Measurements from ENCODE around the gene SMYD3. TPM values are rescaled to one million over a fixed set of nuclear protein-coding genes. Genes with fewer than 3 reads are reported as not detected.

Gene SMYD3
- total and polyA plus RNA-seq, 2 donors (not counting 3 experiments of a cell fraction or from before 2014, with no cell fraction given), result 16.0 to 32.1 TPM

DNA sequence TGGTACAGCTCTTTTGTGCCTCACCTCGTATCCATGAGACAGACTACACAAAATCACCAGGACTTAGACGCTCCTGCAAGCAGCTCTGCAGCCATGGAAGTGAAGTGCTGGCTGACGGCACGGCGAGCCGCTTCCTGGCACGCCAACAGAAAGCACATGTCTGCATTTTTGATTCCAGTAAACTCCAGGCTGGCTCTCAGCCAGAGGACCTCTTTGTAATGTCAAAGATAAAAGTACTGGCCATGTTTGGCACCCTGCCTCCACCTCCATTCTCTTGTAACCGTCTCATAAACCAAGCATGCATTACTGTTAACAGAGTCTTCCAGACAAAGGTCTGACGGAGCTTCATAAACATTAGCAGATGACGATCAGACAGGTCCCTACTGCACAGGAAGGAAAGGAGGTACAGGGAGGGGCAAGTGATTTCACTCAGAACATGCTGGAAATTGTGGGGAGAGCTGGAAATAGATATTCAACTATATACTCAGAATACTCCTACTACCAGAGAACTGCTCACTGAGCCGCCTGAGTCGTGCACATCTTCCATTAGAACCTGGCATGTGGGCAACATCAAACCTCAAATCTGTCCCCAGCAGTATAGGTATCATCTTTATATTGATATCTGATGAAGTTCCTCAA, 632.0 kb downstream of the SMYD3 start:
- FAIRE-seq (peak; percentile 98), DNase-seq (ENCODE audit: low read depth, low spot score) (peak; percentile 95)
- H3K9ac ChIP-seq (replicated peaks; ENCODE audit: extremely low read depth, insufficient read depth, low read length), result peak overlapping the region; percentile 35
- H4K20me1 ChIP-seq (replicated peaks; ENCODE audit: control insufficient read depth, extremely low read depth, insufficient read depth, low read length), result no peaks in the 10 kb centered on the region
- peaks cover 22% of the 10 kb centered on the region for H3K4me1 ChIP-seq (ENCODE audit: control insufficient read depth, extremely low read depth, insufficient read depth, low read length)
- dilution Hi-C loops (cut with MboI; ENCODE audit: extremely low pct_ligation_motif_present, low sequenced_read_pairs) (no loop called here), intact Hi-C loops (cut with micrococcal nuclease) (loop anchor here (1.0 to 5.0 kb wide), 5 partner anchors 77 to 1462 kb away; partner anchors contain the start of gene KIF26B)
- peak overlapping the region; percentile 55 for H3K4me2 ChIP-seq (ENCODE audit: insufficient read depth, low read length)
- no peak overlapping the region for H3K4me3 ChIP-seq (replicated peaks in 1 of 3; ENCODE audit: insufficient read depth in 1 of 3, low read depth in 1 of 3, low read length in 3 of 3)
- BruUV-seq (replicated peaks), result no TSS peak
- no peaks in the 10 kb centered on the region for H3K9me3 ChIP-seq (replicated peaks; ENCODE audit: control insufficient read depth, insufficient read depth, low read length)
- no peaks in the 10 kb centered on the region for H3K9me1 ChIP-seq (replicated peaks; ENCODE audit: control insufficient read depth, extremely low read depth, insufficient read depth, low read length)
- peak overlapping the region; percentile 50 for H3K27ac ChIP-seq (ENCODE audit: insufficient read depth, low read depth, low read length)
- TF ChIP-seq, protein P1, sequence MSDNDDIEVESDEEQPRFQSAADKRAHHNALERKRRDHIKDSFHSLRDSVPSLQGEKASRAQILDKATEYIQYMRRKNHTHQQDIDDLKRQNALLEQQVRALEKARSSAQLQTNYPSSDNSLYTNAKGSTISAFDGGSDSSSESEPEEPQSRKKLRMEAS (IDR thresholded peaks at IDR 0.05; ENCODE audit: insufficient read depth, insufficient read length), result peak; percentile 53
- TF ChIP-seq JUN (IDR thresholded peaks at IDR 0.05; ENCODE audit: borderline replicate concordance, insufficient read depth, insufficient read length, low read depth) (no peak), EZH2 (IDR thresholded peaks at IDR 0.05; ENCODE audit: borderline replicate concordance, low read depth, low read length, severe bottlenecking) (no peak), POLR2A (IDR thresholded peaks at IDR 0.05; ENCODE audit: low read depth, low read length) (no peak), FOS (IDR thresholded peaks at IDR 0.05; ENCODE audit: borderline replicate concordance, insufficient read depth, low read length) (no peak), GATA2 (IDR thresholded peaks at IDR 0.05; ENCODE audit: insufficient read depth, insufficient read length, low read depth, low read length) (peak; percentile 67), MYC (IDR thresholded peaks at IDR 0.05; ENCODE audit: low read depth, low read length) (peak; percentile 62), CTCF (IDR thresholded peaks at IDR 0.05; ENCODE audit: extremely low read depth in 1 of 2, insufficient read depth in 1 of 2, low read depth in 1 of 2, low read length in 2 of 2) (no peak), POLR2AphosphoS5 (IDR thresholded peaks at IDR 0.05; ENCODE audit: insufficient read depth, low read depth, low read length) (peak; percentile 50)
- no peaks in the 10 kb centered on the region for H3K36me3 ChIP-seq (ENCODE audit: control insufficient read depth in 2 of 2, extremely low read depth in 1 of 2, insufficient read depth in 2 of 2, low read length in 2 of 2)
- H2AFZ ChIP-seq (ENCODE audit: low read depth, low read length), result peak overlapping the region; percentile 78
- no peaks in the 10 kb centered on the region for H3K79me2 ChIP-seq (ENCODE audit: control insufficient read depth, insufficient read depth, low read length)
- ChIA-PET POLR2A (no interaction called here), CTCF (interaction anchor here (0.6 to 3.4 kb wide), 7 partner anchors 13 to 1139 kb away, joined by 3 to 34 read pairs (median 3); no protein-coding TSS in a partner anchor)
- H3K27me3 ChIP-seq (ENCODE audit: control insufficient read depth in 2 of 2, insufficient read depth in 2 of 2, low read length in 2 of 2), result no peaks in the 10 kb centered on the region
